IPS DF 4.7 (cell line): ENCODE measurements around the gene GPX4.

Experiments
- DNase-seq: peaks from one replicate; pipeline ENCODE4 v3.0.0-alpha.2; 2013; ENCODE audit warnings: low spot score; ENCODE audit errors: extremely low read depth

GPX4 gene, protein sequence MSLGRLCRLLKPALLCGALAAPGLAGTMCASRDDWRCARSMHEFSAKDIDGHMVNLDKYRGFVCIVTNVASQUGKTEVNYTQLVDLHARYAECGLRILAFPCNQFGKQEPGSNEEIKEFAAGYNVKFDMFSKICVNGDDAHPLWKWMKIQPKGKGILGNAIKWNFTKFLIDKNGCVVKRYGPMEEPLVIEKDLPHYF

DNA sequence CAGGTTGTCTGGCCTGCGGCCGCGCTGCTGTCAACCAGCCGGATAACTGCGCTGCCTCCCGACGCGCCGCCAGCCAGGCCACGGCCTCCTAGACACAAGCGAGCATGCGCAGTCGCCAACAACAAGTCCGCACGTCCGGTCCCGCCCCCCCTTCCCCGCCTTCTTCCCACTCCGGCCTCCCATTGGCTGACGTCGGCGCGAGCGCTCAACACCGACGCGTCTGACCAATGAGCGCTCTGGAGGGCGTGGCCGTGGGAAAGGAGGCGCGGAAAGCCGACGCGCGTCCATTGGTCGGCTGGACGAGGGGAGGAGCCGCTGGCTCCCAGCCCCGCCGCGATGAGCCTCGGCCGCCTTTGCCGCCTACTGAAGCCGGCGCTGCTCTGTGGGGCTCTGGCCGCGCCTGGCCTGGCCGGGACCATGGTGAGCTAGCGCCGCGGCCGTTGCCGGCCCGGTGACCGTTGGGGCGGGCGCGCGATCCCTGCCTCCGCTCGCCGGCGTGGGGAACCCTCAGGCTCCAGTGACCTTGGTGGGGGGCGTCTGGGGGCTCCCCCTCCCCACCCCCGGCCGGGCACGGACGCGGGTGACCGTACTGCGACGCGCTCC is at the start of gene GPX4:
TSS of gene GPX4 (plus strand) at position 287 of the 603 bp plus-strand sequence. CDS start at position 337, 50 bp downstream.
- no peak for DNase-seq

DNA sequence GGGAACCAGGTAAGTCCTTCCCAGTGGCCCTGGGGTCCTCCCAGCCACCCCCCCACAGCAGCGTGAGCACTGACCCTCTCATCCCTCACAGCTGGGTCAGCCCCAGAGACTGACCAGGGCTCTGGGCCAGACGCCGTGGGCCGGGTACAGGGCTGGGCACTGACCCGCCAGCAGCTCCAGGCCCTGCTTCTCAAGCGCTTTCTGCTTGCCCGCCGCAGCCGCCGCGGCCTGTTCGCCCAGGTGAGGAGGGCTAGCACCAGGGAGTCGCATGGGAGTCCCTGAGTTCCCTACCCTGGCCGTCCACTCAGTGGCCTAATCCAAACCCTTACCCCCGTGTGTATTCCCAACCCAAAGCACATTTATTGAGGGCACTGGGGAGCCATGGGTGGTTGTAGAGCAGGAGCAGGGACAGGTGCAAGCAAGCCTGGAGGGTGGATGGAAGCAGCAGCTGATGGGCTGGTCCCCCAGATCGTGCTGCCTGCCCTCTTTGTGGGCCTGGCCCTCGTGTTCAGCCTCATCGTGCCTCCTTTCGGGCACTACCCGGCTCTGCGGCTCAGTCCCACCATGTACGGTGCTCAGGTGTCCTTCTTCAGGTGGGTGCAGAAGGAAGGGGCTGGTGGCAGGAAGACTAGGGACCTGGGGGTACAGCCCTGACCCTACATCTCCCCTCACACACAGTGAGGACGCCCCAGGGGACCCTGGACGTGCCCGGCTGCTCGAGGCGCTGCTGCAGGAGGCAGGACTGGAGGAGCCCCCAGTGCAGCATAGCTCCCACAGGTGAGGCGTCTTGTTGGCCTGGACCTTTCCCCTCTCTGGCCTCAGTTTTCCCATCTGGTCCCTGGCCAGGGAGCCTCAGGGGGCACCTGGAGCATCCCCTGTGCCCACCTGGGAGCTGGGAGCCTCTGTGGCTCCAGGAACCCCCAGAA is 49.4 kb upstream of the GPX4 start:
- DNase-seq: no peak

DNA sequence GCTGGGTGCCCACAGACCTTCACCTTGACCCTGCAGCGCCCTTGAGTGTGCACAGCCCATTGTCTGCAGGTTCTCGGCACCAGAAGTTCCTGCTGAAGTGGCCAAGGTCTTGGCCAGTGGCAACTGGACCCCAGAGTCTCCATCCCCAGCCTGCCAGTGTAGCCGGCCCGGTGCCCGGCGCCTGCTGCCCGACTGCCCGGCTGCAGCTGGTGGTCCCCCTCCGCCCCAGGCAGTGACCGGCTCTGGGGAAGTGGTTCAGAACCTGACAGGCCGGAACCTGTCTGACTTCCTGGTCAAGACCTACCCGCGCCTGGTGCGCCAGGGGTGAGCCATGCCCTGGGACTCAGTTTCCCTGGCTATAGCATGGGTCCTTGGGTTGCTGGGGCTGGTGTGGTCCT is 48.8 kb upstream of the GPX4 start:
- DNase-seq: no peak

DNA sequence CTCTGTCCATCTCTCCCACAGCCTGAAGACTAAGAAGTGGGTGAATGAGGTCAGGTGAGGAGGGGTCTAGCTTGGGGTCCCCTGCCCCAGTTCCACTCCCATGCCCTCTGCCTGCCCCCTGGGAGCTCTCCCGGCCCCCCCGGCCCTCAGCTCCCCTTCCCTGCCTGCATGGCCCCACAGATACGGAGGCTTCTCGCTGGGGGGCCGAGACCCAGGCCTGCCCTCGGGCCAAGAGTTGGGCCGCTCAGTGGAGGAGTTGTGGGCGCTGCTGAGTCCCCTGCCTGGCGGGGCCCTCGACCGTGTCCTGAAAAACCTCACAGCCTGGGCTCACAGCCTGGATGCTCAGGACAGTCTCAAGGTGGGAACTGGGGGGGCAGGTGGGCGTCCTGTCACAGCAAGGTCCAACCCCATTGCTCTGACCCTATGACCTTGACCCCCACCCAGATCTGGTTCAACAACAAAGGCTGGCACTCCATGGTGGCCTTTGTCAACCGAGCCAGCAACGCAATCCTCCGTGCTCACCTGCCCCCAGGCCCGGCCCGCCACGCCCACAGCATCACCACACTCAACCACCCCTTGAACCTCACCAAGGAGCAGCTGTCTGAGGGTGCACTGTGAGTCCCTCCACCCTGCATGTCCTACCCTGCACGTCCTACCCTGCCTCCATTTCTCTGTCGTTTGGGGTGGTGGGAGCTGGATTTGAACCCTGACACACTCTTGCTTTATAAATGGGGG is 47.7 kb upstream of the GPX4 start:
- no peak for DNase-seq

DNA sequence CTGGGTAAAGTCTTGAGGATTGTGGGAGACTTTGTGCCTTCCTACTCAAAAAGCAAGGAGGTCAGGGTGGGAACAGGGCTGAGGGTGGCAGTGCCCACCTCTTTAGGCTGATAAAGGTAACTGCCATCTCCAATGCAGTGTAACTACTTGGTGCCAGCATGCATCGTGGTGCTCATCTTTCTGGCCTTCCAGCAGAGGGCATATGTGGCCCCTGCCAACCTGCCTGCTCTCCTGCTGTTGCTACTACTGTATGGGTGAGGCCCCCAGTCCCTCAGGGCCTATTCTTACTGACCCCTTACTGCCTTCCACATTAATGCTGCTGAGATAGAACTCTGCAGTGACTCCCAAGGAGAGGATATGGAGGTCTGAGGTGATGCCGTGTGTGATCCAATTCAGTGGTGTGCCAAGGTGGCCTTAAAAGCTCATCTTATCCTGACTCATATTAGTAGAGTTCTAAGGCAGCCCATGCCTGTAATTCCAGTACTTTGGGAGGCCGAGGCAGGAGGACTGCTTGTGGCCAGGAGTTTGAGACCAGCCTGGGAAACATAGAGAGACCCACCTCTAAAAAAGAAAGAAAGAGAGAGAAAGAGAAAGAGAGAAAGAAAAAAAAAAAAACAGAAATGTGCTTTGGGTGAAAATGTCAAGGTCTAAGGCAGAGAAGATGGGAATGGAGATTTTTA is 46.5 kb upstream of the GPX4 start:
- DNase-seq: no peak

DNA sequence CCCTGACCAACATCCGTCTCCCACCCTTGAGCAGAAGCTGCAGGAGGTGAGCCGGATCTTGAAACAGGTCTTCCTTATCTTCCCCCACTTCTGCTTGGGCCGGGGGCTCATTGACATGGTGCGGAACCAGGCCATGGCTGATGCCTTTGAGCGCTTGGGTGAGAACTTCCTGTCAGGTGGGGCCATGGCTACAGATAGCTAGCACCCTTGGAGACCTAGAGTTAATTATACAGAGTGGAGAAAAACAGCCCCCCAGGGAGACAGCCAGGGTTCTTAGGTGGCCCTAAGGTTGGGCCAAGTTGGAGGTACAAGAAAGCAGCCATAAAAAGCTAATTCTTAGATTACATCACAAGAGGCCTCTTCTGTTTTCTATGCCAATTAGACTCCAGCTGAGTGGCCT is 45.7 kb upstream of the GPX4 start:
- DNase-seq: no peak

DNA sequence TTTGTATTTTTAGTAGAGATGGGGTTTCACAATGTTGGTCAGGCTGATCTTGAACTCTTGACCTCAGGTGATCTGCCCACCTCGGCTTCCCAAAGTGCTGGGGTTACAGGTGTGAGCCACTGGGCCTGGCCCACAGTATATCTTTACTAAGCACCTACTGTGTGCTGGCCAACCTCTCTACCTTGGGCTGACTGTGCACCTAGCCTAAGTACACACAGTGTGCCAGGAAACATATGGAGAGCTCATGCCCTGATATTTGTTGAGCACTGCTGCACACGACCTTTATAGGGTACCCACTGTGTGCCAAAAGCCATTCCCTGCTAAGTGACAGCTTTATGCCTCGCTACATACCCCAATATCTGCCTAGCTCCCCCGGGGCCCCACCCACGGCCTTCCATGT is 43.1 kb upstream of the GPX4 start:
- no peak for DNase-seq

DNA sequence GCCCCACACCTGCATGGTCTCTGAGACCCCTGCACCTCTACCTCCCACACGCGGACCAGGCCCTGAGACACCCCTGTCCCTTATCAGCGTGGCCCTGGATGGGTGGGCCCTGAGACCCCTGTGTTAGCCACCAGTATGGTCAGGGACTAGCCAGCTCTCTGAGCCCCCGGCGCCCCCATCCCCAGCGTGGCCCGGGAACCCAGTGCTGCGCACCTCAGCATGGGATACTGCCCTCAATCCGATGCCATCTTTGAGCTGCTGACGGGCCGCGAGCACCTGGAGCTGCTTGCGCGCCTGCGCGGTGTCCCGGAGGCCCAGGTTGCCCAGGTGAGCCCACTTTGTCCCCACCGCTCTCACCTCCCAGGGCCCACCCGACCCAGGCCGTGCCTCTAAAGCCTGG is 41.8 kb upstream of the GPX4 start:
- no peak for DNase-seq

DNA sequence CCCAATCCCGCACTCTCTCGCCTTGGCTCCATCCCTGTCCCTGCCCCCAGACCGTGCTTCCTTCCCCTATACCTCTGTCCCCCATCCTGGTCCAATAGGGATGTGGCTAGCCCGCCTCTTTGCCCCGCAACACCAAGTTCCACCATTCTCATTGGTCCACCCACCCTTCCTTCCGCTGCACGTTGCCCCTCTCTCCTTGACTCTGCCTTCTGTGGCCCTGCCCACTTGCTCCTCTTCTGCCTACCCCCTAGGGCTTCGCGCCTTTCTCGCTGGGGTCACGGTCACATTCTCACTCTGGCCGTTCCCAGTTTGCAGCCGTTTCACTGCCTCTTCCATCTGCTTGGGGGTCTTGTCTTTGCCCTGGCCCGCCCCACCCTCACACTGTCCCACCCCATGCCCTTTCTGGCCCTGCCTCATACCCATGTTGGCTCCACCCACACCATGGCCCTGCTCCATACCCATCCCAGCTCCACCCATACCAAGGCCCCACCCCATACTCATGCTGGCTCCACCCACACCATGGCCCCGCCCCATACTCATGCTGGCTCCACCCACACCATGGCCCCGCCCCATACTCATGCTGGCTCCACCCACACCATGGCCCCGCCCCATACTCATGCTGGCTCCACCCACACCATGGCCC is 41.3 kb upstream of the GPX4 start:
- DNase-seq: no peak

DNA sequence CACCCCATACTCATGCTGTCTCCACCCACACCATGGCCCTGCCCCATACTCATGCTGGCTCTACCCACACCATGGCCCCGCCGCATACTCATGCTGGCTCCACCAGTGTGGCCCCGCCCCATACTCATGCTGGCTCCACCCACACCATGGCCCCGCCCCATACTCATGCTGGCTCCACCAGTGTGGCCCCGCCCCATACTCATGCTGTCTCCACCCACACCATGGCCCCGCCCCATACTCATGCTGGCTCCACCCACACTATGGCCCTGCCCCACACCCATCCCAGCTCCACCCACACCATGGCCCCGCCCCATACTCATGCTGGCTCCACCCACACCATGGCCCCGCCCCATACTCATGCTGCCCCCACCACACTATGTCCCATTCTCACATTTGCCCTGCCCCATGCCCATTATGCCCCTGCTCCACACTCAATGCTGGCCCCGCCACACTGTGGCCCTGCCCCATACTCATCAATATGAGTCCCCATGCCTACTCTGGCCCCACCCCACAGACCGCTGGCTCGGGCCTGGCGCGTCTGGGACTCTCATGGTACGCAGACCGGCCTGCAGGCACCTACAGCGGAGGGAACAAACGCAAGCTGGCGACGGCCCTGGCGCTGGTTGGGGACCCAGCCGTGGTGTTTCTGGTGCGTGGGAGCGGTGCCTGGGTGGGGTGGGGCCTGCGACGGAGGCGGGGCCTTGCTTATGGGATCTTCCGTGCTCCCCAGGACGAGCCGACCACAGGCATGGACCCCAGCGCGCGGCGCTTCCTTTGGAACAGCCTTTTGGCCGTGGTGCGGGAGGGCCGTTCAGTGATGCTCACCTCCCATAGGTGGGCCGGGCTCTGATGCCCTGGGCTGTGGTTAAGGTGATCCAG is 40.5 kb upstream of the GPX4 start:
- no peak for DNase-seq

DNA sequence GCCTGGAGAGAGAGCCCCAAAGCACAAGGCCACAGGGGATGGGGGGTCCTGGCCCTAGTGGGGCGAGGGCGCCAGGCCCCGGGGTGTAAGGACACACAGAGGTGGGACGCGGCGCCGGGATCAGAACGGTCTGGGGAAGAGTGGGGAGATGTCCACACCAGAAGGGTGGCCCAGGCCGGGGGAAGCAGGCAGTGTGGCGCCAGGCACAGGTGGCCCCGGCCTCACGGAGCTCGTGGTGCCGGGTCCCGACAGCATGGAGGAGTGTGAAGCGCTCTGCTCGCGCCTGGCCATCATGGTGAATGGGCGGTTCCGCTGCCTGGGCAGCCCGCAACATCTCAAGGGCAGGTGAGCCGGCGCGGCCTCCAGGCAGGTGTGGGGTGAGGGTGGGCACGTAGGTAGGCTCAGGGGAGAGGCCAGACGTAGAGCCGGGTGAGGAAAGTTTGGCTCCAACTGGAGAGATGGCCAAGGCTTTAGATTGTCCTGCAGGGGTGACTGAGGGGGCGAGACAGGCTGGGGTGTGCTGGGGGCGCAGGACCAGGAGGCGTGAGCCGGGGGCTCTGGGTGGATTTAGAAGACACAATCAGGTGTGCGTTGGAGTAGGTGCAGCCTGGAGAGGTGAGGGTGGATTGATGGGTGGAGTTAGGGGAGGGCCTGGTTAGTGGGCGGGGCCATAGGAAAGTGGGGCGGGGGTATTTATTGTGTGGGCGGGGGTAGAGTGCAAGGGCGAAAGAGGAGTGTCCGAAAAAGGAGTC is 39.7 kb upstream of the GPX4 start:
- DNase-seq: no peak

DNA sequence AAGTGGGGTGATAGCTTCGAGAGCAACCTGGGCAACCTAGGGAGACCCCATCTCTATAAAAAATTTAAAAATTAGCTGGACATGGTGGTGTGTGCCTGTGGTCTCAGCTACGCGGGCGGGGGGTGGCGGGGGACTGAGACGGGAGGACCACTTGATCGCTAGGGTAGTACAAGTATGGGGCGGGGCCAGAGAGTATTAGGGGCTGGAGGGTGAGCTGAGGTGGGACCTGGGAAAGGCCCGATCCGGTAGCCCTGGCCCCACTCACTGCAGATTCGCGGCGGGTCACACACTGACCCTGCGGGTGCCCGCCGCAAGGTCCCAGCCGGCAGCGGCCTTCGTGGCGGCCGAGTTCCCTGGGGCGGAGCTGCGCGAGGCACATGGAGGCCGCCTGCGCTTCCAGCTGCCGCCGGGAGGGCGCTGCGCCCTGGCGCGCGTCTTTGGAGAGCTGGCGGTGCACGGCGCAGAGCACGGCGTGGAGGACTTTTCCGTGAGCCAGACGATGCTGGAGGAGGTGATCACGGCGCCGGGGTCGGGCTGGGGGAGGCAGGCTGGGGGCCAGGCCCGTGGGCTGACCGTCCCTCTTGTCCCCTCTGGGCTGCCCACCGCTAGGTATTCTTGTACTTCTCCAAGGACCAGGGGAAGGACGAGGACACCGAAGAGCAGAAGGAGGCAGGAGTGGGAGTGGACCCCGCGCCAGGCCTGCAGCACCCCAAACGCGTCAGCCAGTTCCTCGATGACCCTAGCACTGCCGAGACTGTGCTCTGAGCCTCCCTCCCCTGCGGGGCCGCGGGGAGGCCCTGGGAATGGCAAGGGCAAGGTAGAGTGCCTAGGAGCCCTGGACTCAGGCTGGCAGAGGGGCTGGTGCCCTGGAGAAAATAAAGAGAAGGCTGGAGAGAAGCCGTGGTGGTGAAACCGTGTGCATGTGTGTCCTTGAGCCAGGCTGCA is 38.9 kb upstream of the GPX4 start:
- DNase-seq: no peak

DNA sequence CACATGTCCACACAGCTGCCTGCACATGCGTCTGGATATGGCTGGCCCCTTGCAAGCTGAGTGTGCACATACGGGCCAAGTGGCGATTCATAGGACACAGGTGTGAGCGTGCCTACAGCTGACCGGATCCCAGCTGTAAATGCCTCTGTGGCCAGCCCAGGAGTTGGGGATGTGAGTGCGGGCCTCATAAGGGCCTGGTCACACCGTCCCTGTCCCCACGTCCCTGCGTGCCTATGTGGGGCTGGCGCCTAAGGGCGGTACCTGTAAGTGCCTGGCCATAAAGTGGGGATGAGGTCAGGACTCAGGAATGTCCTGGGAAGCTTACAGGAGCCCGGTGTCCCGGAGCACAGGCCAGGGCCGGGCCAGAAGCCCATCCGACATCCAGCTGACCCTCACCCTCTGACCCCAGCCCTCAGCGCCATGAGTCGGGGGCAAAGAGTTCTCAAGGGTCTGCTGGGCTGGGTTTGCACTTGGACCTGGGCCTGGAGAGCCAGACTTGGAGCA is 38.1 kb upstream of the GPX4 start:
- no peak for DNase-seq

DNA sequence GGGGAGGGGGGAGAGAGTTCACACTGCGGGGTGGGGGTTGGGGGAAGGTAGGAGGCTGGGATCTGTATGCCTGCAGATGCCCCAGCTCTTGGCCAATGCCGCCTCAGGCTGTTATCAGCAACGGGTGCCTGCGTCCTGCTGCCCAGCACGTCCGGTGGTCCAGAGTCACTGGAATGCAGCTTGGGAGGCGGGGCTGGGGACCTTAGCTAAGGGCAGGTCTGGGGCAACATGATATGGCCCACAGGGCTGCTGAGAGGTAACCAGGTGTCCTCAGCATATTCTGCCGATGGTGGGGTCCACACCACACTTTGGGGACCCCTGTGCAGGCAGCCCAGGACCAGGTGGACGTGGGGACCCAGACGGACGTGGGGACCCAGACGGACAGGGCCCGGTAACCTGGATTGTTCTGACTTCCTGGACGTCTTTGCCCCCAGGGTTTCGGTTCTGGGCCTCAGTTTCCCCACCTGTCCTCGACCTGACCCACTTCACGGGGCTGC is 37.5 kb upstream of the GPX4 start:
- DNase-seq: no peak

DNA sequence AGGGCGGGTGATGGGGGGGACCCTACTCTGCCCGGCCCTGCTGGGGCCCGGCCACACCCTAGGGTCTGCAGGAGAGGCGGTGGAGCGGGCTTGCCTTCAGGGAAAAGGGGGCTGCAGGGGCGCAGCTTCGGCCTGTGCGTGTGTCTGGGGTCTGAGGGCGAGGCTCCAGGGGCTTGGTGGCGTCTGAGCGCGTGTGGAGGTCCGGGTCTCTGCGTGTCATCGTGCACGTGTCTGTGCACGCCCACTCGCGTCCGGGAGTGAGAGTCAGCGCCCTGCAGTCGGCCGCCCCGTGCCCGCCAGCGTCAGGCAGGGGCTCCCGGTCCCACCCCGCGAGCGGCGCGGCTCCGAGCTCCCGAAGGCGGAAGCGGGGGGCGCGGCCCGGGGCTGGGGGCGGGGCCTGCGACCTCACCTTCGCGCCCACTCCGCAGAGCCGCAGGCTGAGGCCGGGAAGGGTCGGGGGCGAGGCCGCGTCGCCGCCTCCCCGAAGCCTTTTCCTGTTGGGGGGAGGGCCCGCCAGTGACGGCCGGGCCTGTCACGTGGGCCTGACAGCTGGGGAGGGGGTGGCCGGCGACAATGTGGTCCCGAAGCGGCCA is 37.0 kb upstream of the GPX4 start, which contains the start of gene ARHGAP45:
TSS of gene ARHGAP45 (plus strand) at position 420 of the 593 bp plus-strand sequence. CDS start 239 bp downstream, outside the sequence.
- DNase-seq: no peak

DNA sequence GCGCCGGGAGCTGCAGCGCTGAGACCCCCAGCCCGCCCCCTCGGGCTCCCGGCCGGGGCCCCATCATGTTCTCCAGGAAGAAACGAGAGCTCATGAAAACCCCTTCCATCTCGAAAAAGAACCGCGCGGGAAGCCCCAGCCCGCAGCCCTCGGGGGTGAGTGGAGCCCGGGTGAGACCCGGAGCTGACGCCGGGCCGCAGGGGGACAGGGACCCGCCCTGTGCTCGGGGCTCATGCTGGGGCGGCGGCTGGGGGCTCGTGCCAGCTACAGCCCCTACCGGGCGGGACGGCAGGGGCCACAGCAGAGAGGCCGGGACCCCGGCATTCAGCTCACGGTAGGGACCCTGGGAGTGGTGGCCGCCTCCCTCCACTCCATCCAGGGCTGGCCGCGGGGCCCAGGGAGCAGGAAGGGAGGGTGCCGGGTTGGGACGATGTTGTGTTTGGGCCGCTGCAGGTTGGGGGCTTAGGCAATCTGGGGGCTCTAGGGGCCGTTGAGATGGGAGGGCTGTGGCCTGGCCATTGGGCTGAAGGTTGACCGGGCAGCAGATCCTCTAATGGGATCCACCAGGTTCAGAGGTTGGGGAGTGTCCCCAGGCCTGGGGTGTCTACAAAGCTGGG is 36.3 kb upstream of the GPX4 start:
- DNase-seq: no peak
